D721Med (cell line): ENCODE results near the gene TMEM175.
A peak's percentile ranks its signal among the peaks of the same experiment; 100 is the strongest.

Experiments used
- DNase-seq: peaks from one replicate; pipeline ENCODE4 v3.0.0; 2011; ENCODE audit warnings: low spot score; ENCODE audit not compliant: insufficient read length
- FAIRE-seq: peaks from 2 replicates; lab custom pipeline; 2011; peaks lifted over from hg19 to GRCh38; lab: Jason Lieb, UNC
- TF ChIP-seq, protein P1 (sequence below): IDR thresholded peaks from 2 replicates; pipeline ENCODE4 v1.5.1; 2012; ENCODE audit warnings: mild to moderate bottlenecking, control low read depth; ENCODE audit not compliant: insufficient read depth; ENCODE audit errors: missing control alignments

TMEM175 gene

DNA sequence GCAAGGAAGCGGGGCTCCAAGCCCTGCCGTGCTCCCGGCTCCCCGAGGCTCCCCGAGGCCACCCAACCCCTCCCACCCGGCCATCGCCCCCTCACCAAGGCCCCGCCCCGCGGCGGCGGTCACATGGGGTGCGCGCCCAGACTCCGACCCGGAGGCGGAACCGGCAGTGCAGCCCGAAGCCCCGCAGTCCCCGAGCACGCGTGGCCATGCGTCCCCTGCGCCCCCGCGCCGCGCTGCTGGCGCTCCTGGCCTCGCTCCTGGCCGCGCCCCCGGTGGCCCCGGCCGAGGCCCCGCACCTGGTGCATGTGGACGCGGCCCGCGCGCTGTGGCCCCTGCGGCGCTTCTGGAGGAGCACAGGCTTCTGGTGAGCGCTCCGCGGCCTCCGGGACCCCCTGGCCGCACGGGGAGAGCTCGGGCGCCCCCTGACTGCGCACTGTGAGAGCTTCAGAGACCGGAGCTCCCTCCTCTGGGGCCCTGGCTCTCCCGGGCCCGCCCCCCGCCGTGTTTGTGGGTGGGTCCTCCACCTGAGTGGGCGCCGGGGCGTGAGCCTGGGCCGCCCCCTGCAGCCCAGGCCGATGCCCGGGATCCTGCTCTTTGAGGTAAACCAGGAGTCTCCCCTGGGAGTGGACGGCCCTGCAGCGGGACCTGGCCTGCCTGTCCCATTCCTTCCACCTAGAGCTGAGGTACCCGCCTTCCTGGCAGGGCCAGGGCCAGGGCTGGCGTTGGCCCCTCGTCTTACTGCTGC is 54.8 kb downstream of the TMEM175 start, which contains the start of gene IDUA:
Gene IDUA, plus strand, starts transcription at position 166 of the 745 bp plus-strand sequence. Its CDS starts 41 bp downstream, at position 207.
- DNase-seq (peak; percentile 75), FAIRE-seq (no peak)
- TF ChIP-seq, protein P1, sequence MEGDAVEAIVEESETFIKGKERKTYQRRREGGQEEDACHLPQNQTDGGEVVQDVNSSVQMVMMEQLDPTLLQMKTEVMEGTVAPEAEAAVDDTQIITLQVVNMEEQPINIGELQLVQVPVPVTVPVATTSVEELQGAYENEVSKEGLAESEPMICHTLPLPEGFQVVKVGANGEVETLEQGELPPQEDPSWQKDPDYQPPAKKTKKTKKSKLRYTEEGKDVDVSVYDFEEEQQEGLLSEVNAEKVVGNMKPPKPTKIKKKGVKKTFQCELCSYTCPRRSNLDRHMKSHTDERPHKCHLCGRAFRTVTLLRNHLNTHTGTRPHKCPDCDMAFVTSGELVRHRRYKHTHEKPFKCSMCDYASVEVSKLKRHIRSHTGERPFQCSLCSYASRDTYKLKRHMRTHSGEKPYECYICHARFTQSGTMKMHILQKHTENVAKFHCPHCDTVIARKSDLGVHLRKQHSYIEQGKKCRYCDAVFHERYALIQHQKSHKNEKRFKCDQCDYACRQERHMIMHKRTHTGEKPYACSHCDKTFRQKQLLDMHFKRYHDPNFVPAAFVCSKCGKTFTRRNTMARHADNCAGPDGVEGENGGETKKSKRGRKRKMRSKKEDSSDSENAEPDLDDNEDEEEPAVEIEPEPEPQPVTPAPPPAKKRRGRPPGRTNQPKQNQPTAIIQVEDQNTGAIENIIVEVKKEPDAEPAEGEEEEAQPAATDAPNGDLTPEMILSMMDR, result peak; percentile 54

DNA sequence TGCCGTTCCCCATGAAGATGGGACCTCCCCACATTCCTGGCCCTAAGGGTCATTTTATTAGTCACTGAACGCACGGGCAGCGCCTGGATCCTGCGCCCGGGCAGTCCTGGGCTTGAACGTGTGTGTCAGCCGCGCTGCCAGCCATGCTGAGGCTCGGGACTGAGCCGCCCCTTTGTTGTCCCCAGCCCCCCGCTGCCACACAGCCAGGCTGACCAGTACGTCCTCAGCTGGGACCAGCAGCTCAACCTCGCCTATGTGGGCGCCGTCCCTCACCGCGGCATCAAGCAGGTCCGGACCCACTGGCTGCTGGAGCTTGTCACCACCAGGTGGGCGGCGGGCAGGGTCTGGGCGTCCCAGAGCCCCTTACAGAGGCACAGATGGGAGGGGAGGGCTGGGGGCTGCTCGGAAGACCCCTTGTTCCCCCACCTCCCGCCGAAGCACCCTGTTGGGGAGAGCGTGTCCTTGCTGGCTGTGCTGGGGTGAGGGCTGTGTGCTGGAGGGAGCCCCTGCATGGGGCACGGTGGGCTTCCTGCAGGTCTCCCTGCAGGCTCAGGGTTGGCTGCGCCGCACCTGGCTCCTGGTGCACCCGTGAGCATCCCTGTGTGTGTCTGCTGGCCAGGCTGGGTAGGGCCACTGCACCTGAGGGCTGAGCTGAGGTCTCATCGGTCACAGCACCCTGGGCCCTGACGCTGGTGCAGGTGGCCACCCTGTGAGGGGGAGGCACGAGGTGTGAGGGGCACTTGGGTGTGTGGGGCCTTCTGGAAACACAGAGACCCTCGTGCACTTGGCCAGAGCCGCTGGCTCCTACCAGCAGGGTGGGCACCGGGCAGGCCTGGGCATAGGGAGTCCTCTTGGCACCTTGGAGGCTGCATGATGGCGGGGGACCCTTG is 55.6 kb downstream of the TMEM175 start:
- no peak for FAIRE-seq
- TF ChIP-seq, protein P1, result no peak
- no peak for DNase-seq

DNA sequence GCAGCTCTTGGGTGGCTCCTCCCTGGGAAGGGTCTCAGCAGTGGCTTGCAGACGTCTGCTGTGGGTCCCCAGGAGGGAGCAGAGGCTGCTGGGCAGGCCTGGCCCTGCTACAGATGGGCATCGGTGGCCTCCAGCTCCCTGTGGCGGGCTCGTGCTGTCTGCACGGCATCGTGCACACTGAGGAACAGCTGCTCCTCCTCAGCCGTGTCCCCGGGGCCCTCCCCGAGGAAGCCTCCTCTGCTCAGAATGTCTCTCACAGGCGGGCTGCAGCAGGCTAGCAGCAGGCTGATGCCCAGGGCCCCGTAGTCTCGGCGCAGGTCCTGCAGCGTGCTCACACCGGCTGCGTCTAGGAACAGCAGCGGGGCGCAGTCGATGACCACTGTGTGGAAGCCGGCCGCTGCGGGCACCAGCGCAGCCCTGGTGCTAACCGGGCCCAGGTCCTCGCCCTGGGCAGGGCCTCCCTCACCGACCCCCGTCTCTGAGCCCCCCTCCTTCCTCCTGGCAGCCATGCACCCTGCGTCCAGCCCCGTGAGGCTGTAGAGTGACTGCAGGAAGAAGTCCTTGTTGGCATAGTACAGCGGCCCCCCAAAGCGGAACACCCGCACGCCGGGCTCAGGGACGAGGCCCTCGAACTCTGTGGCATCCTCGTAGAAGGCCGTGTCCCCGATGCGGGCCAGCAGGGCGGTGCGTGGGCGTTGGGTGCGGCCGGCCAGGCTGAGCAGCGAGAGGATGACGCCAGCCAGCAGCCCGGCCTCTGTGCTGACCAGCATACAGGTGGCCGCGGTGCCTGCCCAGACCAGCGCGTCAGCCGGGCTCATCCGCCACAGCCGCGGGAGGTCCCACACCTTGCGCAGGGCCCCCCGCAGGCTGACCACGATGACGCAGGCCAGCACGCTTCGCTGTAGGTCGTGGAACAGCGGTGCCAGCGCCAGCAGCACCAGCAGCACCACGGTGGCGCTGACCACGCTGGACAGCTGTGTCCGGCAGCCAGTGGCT is 56.8 kb downstream of the TMEM175 start:
- TF ChIP-seq, protein P1, result no peak
- FAIRE-seq (no peak), DNase-seq (no peak)

DNA sequence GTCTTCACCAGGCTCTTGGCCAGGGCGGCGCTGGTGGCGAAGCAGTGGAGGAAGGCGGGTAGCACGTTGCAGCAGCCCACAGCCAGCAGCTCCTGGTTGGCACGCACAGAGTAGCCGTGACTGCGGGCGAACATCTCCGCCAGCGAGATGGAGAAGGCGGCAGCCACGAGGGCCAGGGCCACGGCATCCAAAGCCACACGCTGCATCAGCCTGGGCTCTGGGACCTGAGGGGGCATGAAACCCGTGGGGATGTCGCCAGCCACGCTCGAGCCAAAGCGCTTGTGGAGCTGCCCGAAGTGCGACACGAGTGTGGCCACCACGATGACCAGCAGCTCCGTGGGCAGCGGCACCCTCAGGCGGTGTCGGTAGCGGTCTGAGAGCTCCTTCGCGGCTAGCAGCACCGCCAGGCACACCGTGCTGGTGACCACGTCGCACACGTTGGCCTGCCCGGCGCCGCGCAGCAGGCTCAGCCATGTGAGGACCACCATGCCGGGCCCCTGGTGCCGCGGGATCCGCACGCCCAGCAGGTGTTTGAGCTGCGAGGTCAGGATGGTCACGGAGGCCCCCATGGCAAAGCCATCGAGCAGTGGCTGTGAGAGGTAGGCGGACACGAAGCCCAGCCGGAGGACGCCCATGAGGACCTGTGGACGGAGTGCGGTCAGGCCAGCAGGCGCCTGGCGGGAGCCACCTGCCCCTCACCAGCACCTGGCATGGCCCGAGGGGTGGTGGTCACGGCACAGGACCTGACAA is 57.6 kb downstream of the TMEM175 start:
- no peak for DNase-seq
- FAIRE-seq, result no peak
- TF ChIP-seq, protein P1, result no peak

DNA sequence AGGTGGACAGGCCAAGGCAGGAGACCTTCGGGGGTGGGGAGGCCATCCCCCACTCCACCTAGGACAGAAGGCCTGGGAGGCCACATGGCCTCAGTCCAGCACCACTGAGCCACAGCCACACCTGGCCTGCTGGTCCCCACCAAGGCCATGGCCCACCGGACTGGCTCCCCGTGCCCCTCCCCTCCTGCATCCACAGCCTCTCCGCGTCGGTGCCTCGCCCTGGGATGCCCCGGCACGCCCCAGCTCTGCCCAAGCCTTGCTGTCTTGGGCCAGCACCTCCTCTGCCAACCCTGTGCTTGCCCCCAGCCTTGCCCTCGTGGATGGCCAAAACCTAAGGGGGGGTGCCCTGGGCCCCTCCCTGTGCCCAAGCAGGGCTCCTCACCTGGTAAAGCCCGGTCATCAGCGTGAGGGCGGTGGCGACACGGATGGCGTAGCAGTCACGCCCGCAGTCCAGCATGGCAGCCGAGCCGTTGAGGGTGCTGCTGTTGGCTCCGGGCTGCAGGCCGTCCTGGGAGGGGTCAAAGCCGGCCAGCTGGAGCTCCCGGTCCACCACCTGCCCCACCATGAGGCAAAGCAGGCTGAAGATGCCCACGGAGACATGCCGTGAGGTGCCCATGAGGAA is 58.6 kb downstream of the TMEM175 start:
- TF ChIP-seq, protein P1, result no peak
- DNase-seq (no peak), FAIRE-seq (no peak)
